ENCODE measurements around the gene IRF7.
"Not testable (repeated sequence)": the region's sequence is repeated elsewhere in the genome, so short reads cannot be mapped to it uniquely, and the experiment has no call there.

IRF7 gene

GRCh38 chr11:578276-579035 lies 37.3 kb downstream of the IRF7 start:
- DNase-seq: no peak

DNA sequence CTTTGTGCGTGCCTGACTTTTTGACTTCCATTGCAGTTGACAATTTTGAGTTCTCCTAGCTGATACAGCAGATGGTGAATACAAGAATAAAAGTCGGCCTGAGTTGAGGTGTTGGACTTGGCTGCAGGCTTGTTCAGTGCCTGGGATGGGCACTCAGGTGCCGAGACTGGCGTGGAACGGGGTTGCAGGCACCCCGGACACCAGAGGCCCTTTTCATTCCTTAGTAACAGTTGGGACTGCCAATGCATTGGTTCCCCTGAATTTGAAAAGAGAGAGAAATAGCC lies 38.2 kb downstream of the IRF7 start:
- DNase-seq: no peak

DNA sequence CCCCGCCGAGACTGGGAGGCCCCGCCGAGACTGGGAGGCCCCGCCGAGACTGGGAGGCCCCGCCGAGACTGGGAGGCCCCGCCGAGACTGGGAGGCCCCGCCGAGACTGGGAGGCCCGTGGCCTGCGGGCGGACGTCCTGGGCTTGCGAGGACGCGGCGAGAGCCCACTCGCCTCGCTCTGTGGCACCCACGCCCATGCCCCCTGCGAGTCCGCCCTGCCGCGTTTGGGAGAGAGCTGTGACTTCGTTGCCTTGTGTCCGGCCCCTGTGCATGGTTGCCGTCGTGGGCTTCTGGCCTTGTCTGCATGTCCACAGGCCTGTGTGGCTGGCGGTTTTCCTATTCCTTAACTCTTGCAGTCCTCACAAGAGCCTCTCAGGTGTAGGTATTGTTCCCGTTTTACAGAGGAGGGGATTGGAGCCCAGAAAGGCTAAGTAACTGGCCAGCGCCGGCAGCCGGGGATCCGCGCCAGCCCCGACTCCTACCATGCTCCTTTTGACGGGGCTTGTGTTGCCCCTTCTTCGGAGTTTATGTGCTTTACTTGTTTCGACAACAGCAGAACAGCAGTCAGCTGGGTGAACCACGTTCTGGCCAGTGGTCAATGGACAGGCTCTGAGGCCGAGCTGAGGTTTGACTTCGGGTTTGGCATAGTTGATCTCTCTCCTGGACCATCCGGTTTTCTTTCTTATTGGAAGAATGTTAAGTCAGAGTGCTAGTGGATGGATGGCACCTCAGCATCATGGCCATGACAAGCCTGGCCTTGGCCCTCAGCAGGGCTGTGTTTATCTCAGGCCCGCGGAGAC lies 38.7 kb downstream of the IRF7 start:
- no peak for DNase-seq

DNA sequence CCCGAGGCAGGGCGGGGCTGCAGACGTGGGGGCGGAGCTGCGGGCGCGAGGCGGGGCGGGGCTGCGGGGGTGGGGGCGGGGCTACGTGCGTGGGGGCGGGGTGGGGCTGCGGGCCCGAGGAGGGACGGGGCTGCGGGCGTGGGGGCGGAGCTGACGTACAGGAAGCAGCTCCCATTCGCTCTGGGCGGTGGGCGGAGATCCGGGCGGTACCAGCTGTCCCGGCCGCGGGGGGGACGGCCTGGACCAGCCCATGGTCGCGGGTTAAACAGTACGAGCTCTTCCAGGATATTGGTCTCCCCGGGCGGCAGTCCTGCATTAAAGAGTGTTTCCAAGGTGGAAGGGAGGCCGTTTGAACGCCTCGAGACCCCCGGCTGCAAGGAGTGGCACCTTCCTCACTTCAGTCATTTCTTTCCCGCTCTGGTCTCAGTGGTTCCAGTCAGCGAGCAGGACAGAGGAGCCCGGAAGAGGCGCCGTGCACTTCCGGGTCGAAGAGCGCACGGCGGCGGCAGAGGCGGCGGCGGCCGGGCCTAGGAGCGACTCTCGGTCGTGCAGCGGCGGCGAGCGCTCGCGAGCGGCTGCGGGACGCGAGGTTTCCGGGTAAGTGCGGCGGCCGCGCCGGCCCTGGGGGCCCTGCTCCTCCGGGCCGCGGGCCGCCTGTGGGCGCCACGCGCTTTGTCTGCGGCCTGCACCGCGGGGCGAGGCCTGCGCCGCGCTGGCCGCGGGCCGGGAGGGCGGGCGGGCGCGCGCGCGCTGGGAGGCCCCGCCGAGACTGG lies 39.6 kb downstream of the IRF7 start, which contains the start of gene PHRF1:
PHRF1 (plus strand) TSS at position 475 of the 773 bp plus-strand sequence. CDS start 5,043 bp downstream, outside the sequence.
- peak; percentile 95 for DNase-seq

GRCh38 chr11:575313-575995 lies 40.3 kb downstream of the IRF7 start:
- DNase-seq: no peak

- DNase-seq: no peak
These were observed 41.0 kb downstream of the IRF7 start for GRCh38 chr11:574632-575312.

- DNase-seq: not testable (repeated sequence)
These were observed 41.6 kb downstream of the IRF7 start for GRCh38 chr11:574031-574570.

DNA sequence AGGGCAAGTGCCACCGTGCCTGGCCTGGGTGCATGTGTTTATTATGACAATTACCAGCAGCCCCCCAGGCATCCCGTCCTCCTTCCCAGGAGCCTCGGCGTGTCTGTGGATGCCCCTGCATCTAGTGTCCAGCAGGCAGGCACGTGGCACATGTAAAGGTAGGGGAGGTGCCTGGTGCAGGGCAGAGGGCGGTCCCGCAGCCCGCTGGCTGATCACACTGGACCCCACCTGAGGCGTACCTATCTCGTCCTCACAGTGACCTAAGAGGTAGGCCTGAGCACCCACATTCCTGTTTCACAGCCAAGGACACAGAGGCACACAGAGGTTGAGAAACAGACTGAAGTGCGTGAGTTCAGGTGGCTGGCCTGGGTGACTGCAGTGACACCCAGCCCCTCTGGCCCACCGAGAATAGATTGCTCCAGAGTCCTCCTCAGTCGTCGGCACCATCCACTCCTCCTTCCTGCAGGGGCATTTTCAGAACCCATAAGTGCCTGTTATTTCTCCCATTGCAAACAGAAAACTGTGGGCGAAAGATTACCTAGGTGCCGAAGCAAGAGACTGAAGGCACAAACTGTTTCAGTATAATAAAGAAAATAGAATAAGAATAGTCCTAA lies 42.5 kb downstream of the IRF7 start:
- DNase-seq: no peak

- DNase-seq: no peak
These were observed 44.0 kb downstream of the IRF7 start for GRCh38 chr11:571802-572185.

DNA sequence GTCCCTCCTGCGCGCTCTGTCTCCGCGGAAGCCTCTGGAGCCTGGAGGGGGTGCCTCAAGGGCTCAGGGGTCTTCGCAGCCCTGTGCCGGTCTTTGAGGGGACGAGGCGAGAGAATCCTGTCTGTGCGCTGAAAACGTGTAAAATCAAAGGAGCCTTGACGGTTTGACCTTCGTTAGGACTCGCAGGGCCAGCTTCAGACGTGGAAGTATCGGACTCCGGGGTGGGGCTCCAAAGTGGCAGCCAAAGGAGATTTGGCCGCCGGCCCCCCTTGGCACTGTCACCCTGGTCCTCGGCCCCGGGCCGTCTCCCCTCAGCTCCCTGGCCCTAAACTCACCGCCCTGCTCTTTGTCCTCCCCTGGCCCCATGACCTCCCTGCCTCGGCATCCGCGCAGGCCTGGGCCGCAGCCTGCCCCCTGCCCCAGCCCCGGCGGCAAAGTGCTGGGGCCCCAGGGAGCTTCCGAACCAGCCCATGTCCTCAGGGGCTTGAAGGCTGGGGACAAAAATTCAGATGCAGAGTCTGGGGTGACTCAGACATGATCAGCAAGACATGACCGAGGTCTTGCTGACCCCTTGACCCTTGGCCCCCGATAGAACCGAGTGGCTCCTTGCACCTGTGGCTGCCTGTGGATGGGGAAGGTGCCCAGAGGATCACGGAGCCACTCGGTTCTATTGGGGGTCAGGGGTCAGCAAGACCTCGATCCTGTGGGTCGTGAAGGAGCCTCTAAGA lies 46.4 kb downstream of the IRF7 start:
- DNase-seq: no peak

DNA sequence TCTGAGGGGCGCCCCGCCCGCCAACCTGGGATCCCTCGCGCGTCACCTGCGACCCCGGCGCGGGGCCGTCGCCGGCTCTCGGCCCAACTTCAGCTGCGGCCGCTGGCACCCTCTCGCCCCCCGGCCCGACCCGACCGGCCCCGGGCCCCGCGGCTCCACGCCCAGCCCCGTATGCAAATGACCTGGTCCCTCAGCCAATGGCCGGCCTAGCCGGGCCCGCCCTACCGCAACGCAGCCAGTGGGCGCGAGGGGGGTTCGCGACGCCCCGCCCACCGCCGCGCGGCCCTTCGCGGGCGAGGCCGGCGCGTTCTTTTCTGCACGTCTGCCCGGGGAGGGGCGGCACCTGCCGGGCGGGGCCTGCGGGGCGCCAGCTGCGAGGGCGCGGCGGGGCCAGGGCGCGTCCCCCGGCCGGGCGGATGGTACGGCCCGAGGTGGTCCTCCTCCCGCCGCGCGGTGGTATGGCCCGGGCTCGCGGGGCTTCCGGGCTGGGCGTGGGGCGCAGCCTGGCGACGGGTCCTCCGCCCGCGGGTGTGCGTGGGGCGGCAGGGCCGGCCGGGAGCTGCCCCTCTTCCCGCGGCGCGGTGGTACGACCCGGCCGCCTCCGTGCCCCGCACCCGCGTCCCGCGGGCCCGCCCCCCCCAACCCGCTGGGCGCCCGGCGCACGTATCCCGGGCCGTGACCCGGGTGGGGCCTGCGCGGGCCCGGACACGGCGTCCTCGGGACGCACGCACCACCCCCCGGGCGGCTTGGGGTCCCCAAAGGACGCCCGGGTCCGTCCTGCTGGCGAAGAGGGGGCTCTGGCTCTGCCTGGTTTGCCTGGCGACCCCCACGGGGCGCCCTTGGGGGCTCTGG lies 47.2 kb downstream of the IRF7 start:
- peak; percentile 87 for DNase-seq

- DNase-seq: no peak
These were observed 48.0 kb downstream of the IRF7 start for GRCh38 chr11:567629-568292.

DNA sequence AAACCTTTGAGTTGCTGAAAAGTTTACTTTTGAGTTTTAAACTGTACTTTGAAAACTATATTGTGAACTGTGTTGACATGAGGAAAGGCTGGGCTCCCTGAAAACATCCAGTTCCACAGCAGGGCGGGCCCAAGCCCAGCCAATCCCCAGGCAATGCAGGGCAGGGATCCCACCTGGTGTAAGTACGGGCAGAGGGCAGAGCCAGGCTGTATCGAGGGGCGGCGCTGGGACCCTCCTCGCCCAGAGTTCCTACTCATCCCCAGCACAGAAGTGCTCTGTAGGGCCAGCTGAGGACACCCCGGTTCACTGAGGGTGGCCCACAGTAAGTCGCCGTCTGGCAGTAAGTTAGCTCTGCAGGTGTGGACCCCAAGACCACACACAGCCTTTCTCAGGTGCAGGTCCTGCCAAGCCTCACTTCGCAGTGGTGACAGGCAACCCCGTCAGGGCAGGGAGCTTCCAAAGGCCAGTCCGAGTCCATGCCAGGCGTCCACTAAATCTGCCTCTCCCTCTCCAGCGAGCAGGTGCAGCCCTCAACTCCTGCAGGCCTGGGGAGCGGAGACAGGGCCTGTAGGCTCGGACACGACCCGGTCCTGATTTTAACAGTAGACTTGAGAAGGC lies 48.6 kb downstream of the IRF7 start:
- DNase-seq: no peak

- no peak for DNase-seq
These were observed 49.7 kb downstream of the IRF7 start for GRCh38 chr11:565921-566509.

- no peak for DNase-seq
These were observed 51.8 kb downstream of the IRF7 start for GRCh38 chr11:563812-564578.

DNA sequence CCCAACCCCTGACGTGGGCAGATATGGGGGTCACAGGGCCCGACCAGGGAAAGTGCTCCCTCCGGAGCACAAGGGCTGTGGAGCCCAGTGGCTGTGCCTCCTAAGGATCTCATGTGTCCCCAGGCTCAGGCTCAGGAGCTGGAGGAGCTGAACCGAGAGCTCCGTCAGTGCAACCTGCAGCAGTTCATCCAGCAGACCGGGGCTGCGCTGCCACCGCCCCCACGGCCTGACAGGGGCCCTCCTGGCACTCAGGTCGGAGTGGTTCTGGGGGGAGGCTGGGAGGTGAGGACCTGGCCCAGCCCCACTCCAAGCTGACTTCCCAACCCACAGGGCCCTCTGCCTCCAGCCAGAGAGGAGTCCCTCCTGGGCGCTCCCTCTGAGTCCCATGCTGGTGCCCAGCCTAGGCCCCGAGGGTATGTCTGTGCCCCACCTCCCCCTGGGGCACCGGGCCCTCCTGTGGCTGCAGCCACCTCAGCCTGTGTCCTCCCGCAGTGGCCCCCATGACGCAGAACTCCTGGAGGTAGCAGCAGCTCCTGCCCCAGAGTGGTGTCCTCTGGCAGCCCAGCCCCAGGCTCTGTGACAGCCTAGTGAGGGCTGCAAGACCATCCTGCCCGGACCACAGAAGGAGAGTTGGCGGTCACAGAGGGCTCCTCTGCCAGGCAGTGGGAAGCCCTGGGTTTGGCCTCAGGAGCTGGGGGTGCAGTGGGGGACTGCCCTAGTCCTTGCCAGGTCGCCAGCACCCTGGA lies 52.5 kb downstream of the IRF7 start:
- DNase-seq: no peak
